Body of pancreas (tissue), 4 donors: ENCODE measurements around the gene TTC33. TPM values are rescaled to one million over a fixed set of nuclear protein-coding genes. Genes with fewer than 3 reads are reported as not detected.

ENCODE experiments used
- ATAC-seq: fragments of 150-250 bp; one replicate; pipeline ENCODE4 v1.9.1; 2016
- DNase-seq, 4 donors: peaks; one replicate each; pipeline ENCODE4 v3.0.0-alpha.2; 2019
- H3K27ac ChIP-seq, 4 donors: fragments of 200-600 bp; sonication (generic); 1 replicate in 3 of 4; 2 replicates in 1 of 4; pipeline versions ENCODE4 v1.5.1 to v1.6.1; 2016 to 2019; ENCODE audit warnings: mild to moderate bottlenecking in 1 of 4, mixed read lengths in 1 of 4, moderate library complexity in 1 of 4
- H3K27me3 ChIP-seq, 2 donors: fragments of 200-600 bp; sonication (generic); one replicate each; pipeline ENCODE4 v1.6.0; 2016; ENCODE audit warnings: mild to moderate bottlenecking in 1 of 2
- H3K36me3 ChIP-seq, 2 donors: fragments of 200-600 bp; sonication (generic); replicated peaks in 1 of 2; 2 replicates each; pipeline ENCODE4 v1.5.1; 2016; ENCODE audit warnings: low read depth in 2 of 2; ENCODE audit not compliant: insufficient read depth in 1 of 2
- H3K4me1 ChIP-seq: fragments of 200-600 bp; sonication (generic); one replicate; pipeline ENCODE4 v1.6.0; 2016
- H3K4me3 ChIP-seq, 2 donors: fragments of 200-600 bp; sonication (generic); 1 replicate in 1 of 2; 2 replicates in 1 of 2; pipeline ENCODE4 v1.5.1; 2016 to 2019
- H3K9me3 ChIP-seq, 3 donors: fragments of 200-600 bp; sonication (generic); 1 replicate in 2 of 3; 2 replicates in 1 of 3; pipeline ENCODE4 v1.5.1; 2016
- POLR2A ChIP-seq, 3 donors: fragments of 450-650 bp; IDR thresholded peaks; one replicate each; pipeline ENCODE4 v1.6.1; 2016; ENCODE audit warnings: antibody characterized with exemption in 3 of 3, mild to moderate bottlenecking in 2 of 3
- WGBS, 2 donors: methylation state at CpG; one replicate each; pipeline ENCODE4 v1.1.5; 2017; 5-methylcytosine and 5-hydroxymethylcytosine counted together
- intact Hi-C: fragments of 100-400 bp; cut with DNase I; formaldehyde crosslinking; loops from one replicate; pipeline ENCODE4 v1.15.1; 2023
- total RNA-seq, 2 donors: library from RNA; depleted of rRNA; stranded (reverse); fragments of >200 nt; gene quantifications; one replicate each; pipeline ENCODE4 v1.1.0, GENCODE V29; 2016
- TF ChIP-seq, protein P1 (sequence below), 7 experiments: fragments of 450-650 bp in 4 of 7; fragments of 200-600 bp in 3 of 7; sonication (generic) in 3 of 7; IDR thresholded peaks; one replicate each; pipeline ENCODE4 v1.5.1; 2016 to 2019; ENCODE audit warnings: antibody characterized with exemption in 7 of 7

TTC33 gene
- total RNA-seq, 2 donors from 2014 or later, result 2.3 to 9.3 TPM

DNA sequence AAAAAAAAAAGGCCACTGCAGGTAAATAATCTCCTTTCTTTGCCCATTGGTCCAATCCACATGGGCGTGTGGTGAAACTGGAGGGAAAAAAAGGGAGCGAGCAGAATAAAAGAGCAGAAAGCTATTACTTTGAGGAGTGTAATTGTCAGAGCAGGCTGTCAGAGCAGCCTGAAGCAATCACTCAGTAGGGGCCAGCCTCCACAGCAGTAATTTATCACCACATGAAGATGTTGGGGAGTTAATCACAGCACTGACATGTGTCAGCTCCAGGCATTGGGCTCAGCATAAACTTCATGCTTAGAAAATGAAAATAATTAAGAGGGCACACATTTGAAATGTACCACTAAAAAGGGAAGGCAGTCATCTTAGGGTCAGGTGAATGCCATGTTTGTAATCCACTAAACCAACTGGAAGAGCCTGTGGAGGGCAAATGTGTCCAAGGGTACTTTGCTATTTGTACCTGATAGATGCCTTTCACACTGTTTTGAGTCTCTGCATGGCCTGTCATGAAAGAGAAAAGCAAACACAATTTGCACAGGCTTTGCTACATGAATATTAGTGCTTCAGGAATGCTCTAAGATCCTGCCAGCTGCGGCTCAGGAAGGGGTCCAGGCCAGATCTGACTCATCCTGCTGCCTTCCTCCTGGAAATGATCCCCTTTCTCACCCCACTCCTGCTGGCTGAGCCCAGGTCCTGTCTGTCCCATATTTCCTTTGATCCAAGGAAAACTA, 79.0 kb downstream of the TTC33 start:
- Histone ChIP-seq H3K9me3 (no peaks in the 10 kb centered on the region), H3K4me1 (peaks cover 13% of the 10 kb centered on the region), H3K4me3 (no peak overlapping the region), H3K36me3 (no peaks in the 10 kb centered on the region), H3K27me3 (no peaks in the 10 kb centered on the region), H3K27ac (peak overlapping the region in 2 of 4 donors; percentile 11 to 23)
- DNase-seq, result peak in 3 of 4 donors; percentile 35 to 57 (median 41)
- intact Hi-C loops, result no loop called here
- WGBS, 2 donors, result 65 to 76% methylated on average over 3 of the region's 3 CpGs
- no peak for ATAC-seq
- TF ChIP-seq POLR2A (IDR thresholded peaks at IDR 0.05), result no peak
- TF ChIP-seq, protein P1, sequence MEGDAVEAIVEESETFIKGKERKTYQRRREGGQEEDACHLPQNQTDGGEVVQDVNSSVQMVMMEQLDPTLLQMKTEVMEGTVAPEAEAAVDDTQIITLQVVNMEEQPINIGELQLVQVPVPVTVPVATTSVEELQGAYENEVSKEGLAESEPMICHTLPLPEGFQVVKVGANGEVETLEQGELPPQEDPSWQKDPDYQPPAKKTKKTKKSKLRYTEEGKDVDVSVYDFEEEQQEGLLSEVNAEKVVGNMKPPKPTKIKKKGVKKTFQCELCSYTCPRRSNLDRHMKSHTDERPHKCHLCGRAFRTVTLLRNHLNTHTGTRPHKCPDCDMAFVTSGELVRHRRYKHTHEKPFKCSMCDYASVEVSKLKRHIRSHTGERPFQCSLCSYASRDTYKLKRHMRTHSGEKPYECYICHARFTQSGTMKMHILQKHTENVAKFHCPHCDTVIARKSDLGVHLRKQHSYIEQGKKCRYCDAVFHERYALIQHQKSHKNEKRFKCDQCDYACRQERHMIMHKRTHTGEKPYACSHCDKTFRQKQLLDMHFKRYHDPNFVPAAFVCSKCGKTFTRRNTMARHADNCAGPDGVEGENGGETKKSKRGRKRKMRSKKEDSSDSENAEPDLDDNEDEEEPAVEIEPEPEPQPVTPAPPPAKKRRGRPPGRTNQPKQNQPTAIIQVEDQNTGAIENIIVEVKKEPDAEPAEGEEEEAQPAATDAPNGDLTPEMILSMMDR (IDR thresholded peaks at IDR 0.05), result no peak

GRCh38 chr5:40675396-40676133, 80.2 kb downstream of the TTC33 start:
- no peak for ATAC-seq
- Histone ChIP-seq H3K9me3 (no peaks in the 10 kb centered on the region), H3K27me3 (no peaks in the 10 kb centered on the region), H3K4me3 (no peak overlapping the region), H3K36me3 (no peaks in the 10 kb centered on the region), H3K27ac (no peak overlapping the region), H3K4me1 (peaks cover 13% of the 10 kb centered on the region)
- intact Hi-C loops, result no loop called here
- WGBS, 2 donors, result 84 to 93% methylated on average over 7 of the region's 7 CpGs
- no peak for TF ChIP-seq POLR2A (IDR thresholded peaks at IDR 0.05)
- TF ChIP-seq, protein P1 (IDR thresholded peaks at IDR 0.05), result no peak
- no peak for DNase-seq

DNA sequence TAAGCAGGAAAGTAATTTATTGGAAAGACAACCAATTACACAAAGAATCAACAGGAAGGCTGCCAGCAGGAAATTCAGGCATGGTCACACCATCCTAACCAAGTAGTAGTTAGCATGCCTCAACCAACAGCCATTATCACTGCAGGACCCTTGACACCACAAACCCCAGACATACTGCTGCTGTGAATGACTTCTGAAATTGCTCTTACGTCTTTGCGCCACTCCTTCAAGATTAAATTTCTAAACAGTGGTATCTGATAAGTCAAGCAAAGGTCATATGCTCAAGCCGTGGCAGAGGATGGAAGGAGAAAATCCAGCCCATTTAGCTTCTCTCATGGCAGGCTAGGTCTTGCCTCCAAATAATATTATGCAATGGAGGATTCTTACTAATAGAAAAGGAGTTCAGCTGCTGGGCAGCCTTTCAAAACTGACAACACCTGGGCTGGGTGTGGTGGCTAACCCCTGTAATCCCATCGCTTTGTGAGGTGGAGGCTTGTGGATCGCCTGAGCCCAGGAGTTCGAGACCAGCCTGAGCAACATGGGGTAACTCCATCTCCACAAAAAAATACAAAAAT, 81.0 kb downstream of the TTC33 start:
- Histone ChIP-seq H3K36me3 (no peaks in the 10 kb centered on the region), H3K9me3 (no peaks in the 10 kb centered on the region), H3K4me1 (peaks cover 13% of the 10 kb centered on the region), H3K27ac (no peak overlapping the region), H3K27me3 (no peaks in the 10 kb centered on the region), H3K4me3 (no peak overlapping the region)
- intact Hi-C loops, result no loop called here
- DNase-seq, result no peak
- ATAC-seq, result no peak
- WGBS, 2 donors, result 61 to 69% methylated on average over 3 to 6 of the region's 6 CpGs
- TF ChIP-seq POLR2A (IDR thresholded peaks at IDR 0.05), result no peak
- TF ChIP-seq, protein P1 (IDR thresholded peaks at IDR 0.05), result no peak

DNA sequence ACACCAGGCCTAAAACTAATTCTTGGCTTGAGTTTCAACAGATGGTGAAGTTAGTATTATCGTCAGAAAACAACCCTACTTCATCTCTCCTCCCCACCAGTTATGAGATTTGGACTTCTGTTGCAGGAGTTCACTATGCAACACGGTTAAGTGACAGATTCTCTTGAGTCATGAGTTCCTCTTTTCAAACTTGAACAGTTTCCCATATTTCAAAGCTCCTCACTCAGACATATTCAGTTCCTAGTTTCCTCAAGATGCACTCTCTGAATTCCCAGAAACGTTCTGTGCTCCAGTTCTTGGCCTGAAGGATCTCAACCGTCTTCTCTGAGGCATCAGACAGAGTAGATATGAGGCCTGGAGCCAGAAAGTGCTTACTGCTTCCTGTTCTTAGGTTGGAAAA, 83.3 kb downstream of the TTC33 start:
- no peak for DNase-seq
- H3K27ac ChIP-seq, result no peak overlapping the region
- 57 to 68% methylated on average over 4 of the region's 4 CpGs for WGBS, 2 donors
- H3K9me3 ChIP-seq, result no peaks in the 10 kb centered on the region
- ATAC-seq, result no peak
- intact Hi-C loops, result no loop called here
- H3K36me3 ChIP-seq, result no peaks in the 10 kb centered on the region
- TF ChIP-seq POLR2A (IDR thresholded peaks at IDR 0.05), result no peak
- H3K4me3 ChIP-seq, result no peak overlapping the region
- H3K27me3 ChIP-seq, result no peaks in the 10 kb centered on the region
- peaks cover 11% of the 10 kb centered on the region for H3K4me1 ChIP-seq

DNA sequence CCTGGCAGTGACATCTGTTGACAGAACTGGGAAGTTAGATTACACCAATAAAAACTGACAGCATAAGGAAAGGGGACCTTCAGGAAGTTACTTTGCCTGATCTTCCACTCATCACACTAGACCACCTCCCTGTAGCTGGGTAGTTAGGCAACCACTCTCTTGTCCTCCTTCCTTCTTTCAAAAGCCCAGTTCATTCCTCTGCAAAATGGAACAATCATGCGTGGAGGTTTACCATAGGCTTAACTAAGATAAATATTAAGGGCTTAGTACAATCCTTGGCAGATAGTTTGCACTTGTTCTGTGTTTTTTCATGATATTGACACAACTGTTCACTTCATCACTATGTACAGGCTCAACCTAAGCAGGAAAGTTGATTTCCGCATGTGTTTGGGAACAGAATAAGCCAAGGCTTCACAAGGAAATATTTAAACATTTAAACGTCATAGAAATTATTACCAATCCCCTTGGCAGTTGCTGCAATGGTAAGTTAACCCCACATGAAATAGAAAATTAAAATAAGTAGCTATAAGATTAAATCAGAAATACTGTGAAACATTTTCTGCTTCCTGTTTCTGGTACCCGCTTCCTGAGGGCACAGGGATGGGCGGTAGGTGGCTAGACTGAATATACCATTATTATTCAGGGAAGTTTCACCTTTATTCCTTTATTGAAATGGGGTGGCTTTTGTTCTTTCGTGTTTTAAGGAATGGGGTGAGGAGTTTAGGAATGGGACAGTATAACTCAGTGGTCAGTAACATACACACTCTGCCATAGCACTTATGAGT, 86.0 kb downstream of the TTC33 start:
- Histone ChIP-seq H3K36me3 (no peaks in the 10 kb centered on the region), H3K9me3 (no peaks in the 10 kb centered on the region), H3K27ac (no peak overlapping the region), H3K4me1 (no peaks in the 10 kb centered on the region), H3K4me3 (no peak overlapping the region), H3K27me3 (no peaks in the 10 kb centered on the region)
- intact Hi-C loops, result no loop called here
- no peak for ATAC-seq
- 54 to 71% methylated on average over 6 of the region's 6 CpGs for WGBS, 2 donors
- no peak for DNase-seq
- TF ChIP-seq, protein P1 (IDR thresholded peaks at IDR 0.05), result no peak
- no peak for TF ChIP-seq POLR2A (IDR thresholded peaks at IDR 0.05)
